Measurements from ENCODE around the gene USP36.

USP36 gene

DNA sequence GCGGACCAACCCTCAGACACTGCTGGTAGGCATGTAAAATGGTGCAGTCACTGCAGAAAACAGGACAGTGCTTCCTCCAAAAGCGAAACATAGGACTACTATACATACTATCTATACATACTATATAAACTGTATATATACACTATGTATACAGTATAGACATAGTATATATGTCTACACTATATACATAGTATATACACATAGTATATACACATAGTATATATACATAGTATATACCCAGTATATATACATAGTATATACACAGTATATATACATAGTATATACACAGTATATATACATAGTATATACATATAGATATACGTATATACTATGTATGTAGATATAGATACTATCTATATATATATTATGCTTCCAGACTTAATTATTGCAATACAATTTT lies 6.4 kb upstream of the USP36 start:
- no peaks in the 10 kb centered on the region for H3K27me3 ChIP-seq (ENCODE audit: control insufficient read depth, low read length)
- no peak overlapping the region for H3K27ac ChIP-seq (ENCODE audit: low read depth, low read length)
- no peaks in the 10 kb centered on the region for H4K20me1 ChIP-seq (ENCODE audit: control insufficient read depth, insufficient read depth, low read depth, low read length)
- H3K79me2 ChIP-seq (ENCODE audit: control insufficient read depth, low read length), result no peaks in the 10 kb centered on the region
- no peaks in the 10 kb centered on the region for H3K9me3 ChIP-seq (ENCODE audit: control insufficient read depth, insufficient read depth, low read length)
- peaks cover 3% of the 10 kb centered on the region; the same call in 1 of the 2 replicates for H3F3A ChIP-seq (ENCODE audit: control insufficient read depth, insufficient read depth)
- no peak overlapping the region for H3K4me3 ChIP-seq (ENCODE audit: low read length)
- H3K36me3 ChIP-seq (ENCODE audit: control insufficient read depth, low read length), result no peaks in the 10 kb centered on the region
- TF ChIP-seq CTCF (IDR thresholded peaks at IDR 0.05; ENCODE audit: low read depth, low read length, poor library complexity, severe bottlenecking) (no peak), EZH2phosphoT487 (IDR thresholded peaks at IDR 0.05; ENCODE audit: borderline replicate concordance, low read length) (no peak)
- no peaks in the 10 kb centered on the region for H3K9me2 ChIP-seq (replicated peaks; ENCODE audit: control insufficient read depth, low read length)
- H3K4me1 ChIP-seq (ENCODE audit: control insufficient read depth, low read length), result peaks cover 10% of the 10 kb centered on the region
- H3K4me2 ChIP-seq (ENCODE audit: low read length), result no peak overlapping the region

- H3K9me3 ChIP-seq (ENCODE audit: control insufficient read depth, insufficient read depth, low read length), result no peaks in the 10 kb centered on the region
- no peak overlapping the region for H3K4me2 ChIP-seq (ENCODE audit: low read length)
- H3K9me2 ChIP-seq (replicated peaks; ENCODE audit: control insufficient read depth, low read length), result no peaks in the 10 kb centered on the region
- H3K36me3 ChIP-seq (ENCODE audit: control insufficient read depth, low read length), result peaks cover 10% of the 10 kb centered on the region; the same call in 1 of the 2 replicates
- H3F3A ChIP-seq (ENCODE audit: control insufficient read depth, insufficient read depth), result peaks cover 3% of the 10 kb centered on the region; the same call in 1 of the 2 replicates
- peaks cover 21% of the 10 kb centered on the region for H3K79me2 ChIP-seq (ENCODE audit: control insufficient read depth, low read length)
- no peak overlapping the region for H3K27ac ChIP-seq (ENCODE audit: low read depth, low read length)
- no peaks in the 10 kb centered on the region for H3K27me3 ChIP-seq (ENCODE audit: control insufficient read depth, low read length)
- no peak overlapping the region for H3K4me3 ChIP-seq (ENCODE audit: low read length)
- 0 out of 2 replicates have a peak, but pooled peaks cover 1% of the 10 kb centered on the region for H4K20me1 ChIP-seq (ENCODE audit: control insufficient read depth, insufficient read depth, low read depth, low read length)
- peaks cover 17% of the 10 kb centered on the region for H3K4me1 ChIP-seq (ENCODE audit: control insufficient read depth, low read length)
- TF ChIP-seq CTCF (IDR thresholded peaks at IDR 0.05; ENCODE audit: low read depth, low read length, poor library complexity, severe bottlenecking) (no peak), EZH2phosphoT487 (IDR thresholded peaks at IDR 0.05; ENCODE audit: borderline replicate concordance, low read length) (no peak)
Measured at GRCh38 chr17:78844301-78845005, 3.8 kb upstream of the USP36 start.

- Histone ChIP-seq H3F3A (ENCODE audit: control insufficient read depth, insufficient read depth) (peaks cover 3% of the 10 kb centered on the region; the same call in 1 of the 2 replicates), H3K4me1 (ENCODE audit: control insufficient read depth, low read length) (peaks cover 28% of the 10 kb centered on the region), H3K4me2 (ENCODE audit: low read length) (peak overlapping the region; percentile 4; the same call in 1 of the 2 replicates), H3K9me3 (ENCODE audit: control insufficient read depth, insufficient read depth, low read length) (no peaks in the 10 kb centered on the region), H4K20me1 (ENCODE audit: control insufficient read depth, insufficient read depth, low read depth, low read length) (0 out of 2 replicates have a peak, but pooled peaks cover 12% of the 10 kb centered on the region), H3K4me3 (ENCODE audit: low read length) (no peak overlapping the region), H3K79me2 (ENCODE audit: control insufficient read depth, low read length) (peaks cover 35% of the 10 kb centered on the region), H3K27me3 (ENCODE audit: control insufficient read depth, low read length) (no peaks in the 10 kb centered on the region), H3K9me2 (replicated peaks; ENCODE audit: control insufficient read depth, low read length) (no peaks in the 10 kb centered on the region), H3K27ac (ENCODE audit: low read depth, low read length) (no peak overlapping the region), H3K36me3 (ENCODE audit: control insufficient read depth, low read length) (peaks cover 22% of the 10 kb centered on the region)
- TF ChIP-seq CTCF (IDR thresholded peaks at IDR 0.05; ENCODE audit: low read depth, low read length, poor library complexity, severe bottlenecking), result peak; percentile 89
- no peak for TF ChIP-seq EZH2phosphoT487 (IDR thresholded peaks at IDR 0.05; ENCODE audit: borderline replicate concordance, low read length)
Measured at GRCh38 chr17:78842881-78843565, 2.4 kb upstream of the USP36 start.
